Adrenal gland (tissue), 12 donors: ENCODE measurements around the gene GALNT18. TPM values are rescaled to one million over a fixed set of nuclear protein-coding genes. Genes with fewer than 3 reads are reported as not detected.

Experiments used
- DNase-seq, 7 donors: peaks; one replicate each; pipeline ENCODE4 v3.0.0-alpha.2; 2019 to 2020
- H3K27ac ChIP-seq, 5 donors: fragments of 200-600 bp; sonication (generic) in 4 of 5; 1 replicate in 3 of 5; 2 replicates in 2 of 5; pipeline versions ENCODE4 v1.5.1 to v1.8.0; 2016 to 2020; ENCODE audit warnings: mild to moderate bottlenecking in 1 of 5
- H3K27me3 ChIP-seq: fragments of 200-600 bp; 2 replicates; pipeline ENCODE4 v1.8.0; 2021
- H3K36me3 ChIP-seq, 2 donors: fragments of 200-600 bp; replicated peaks in 1 of 2; 1 replicate in 1 of 2; 2 replicates in 1 of 2; pipeline versions ENCODE4 v1.5.1 to v1.8.0; 2018 to 2022
- H3K4me1 ChIP-seq, 2 donors: fragments of 200-600 bp; replicated peaks in 1 of 2; 1 replicate in 1 of 2; 2 replicates in 1 of 2; pipeline versions ENCODE4 v1.5.1 to v1.8.0; 2018 to 2021
- H3K4me3 ChIP-seq, 4 donors: fragments of 200-600 bp; sonication (generic) in 3 of 4; one replicate each; pipeline ENCODE4 v1.5.1; 2016 to 2018
- H3K9me3 ChIP-seq, 3 donors: fragments of 200-600 bp; sonication (generic) in 1 of 3; replicated peaks in 1 of 3; 1 replicate in 2 of 3; 2 replicates in 1 of 3; pipeline versions ENCODE4 v1.5.1 to v1.8.0; 2016 to 2021
- POLR2A ChIP-seq, 2 donors: fragments of 450-650 bp; IDR thresholded peaks; one replicate each; pipeline ENCODE4 v1.6.1; 2017; ENCODE audit warnings: antibody characterized with exemption in 2 of 2, mild to moderate bottlenecking in 2 of 2, moderate library complexity in 1 of 2
- WGBS, 4 donors: extraction: QIAGEN DNeasy Blood & Tissue Kit in 2 of 4; methylation state at CpG; one replicate each; pipeline versions ENCODE4 v1.1.5 to v1.1.7; 2013 to 2017; 5-methylcytosine and 5-hydroxymethylcytosine counted together
- intact Hi-C, 2 donors: fragments of 100-400 bp; cut with DNase I; formaldehyde crosslinking; loops; one replicate each; pipeline versions ENCODE4 v1.14.1 to v1.15.0; 2022 to 2023
- polyA plus RNA-seq, 3 donors: library from polyadenylated mRNA; stranded (reverse); fragments of 200-250 nt in 2 of 3; fragments of 350-450 nt in 1 of 3; fragmentation: Illumina TruSeq in 1 of 3; extraction: RNeasy Lipid Tissue Mini Kit (QIAGEN cat#74804) in 1 of 3; gene quantifications; one replicate each; pipeline ENCODE4 v1.2.3, GENCODE V29; 2013 to 2014
- total RNA-seq, 9 donors: library from RNA; depleted of rRNA in 4 of 9; stranded (reverse); fragments of >200 nt in 4 of 9; fragments of 120-200 nt in 1 of 9; fragmentation: NEBNext Ultra II Directional in 1 of 9; extraction: Animal tissue kit (Norgen Biotek cat#: 25700) in 1 of 9; gene quantifications; one replicate each; pipeline versions ENCODE4 v1.1.0 to v1.2.4, GENCODE V29; 2013 to 2023
- TF ChIP-seq, protein P1 (sequence below), 6 experiments: fragments of 450-650 bp in 4 of 6; fragments of 200-600 bp in 2 of 6; sonication (generic) in 1 of 6; IDR thresholded peaks; 1 replicate in 5 of 6; 2 replicates in 1 of 6; pipeline versions ENCODE4 v1.5.1 to v1.8.0; 2016 to 2021; ENCODE audit warnings: antibody characterized with exemption in 6 of 6, mild to moderate bottlenecking in 2 of 6, moderate library complexity in 1 of 6
- donor health status: healthy with polysubstance abuse.
- donor health status: Bipolar disorder and iron deficiency.
- donor health status: DM: yes; HTN: yes; CAD: no.
- donor health status: DM: no; HTN: no; CAD: no.
- donor health status: DM: no; HTN: no; CAD: no.
- donor health status: DM: yes; HTN: yes; CAD: no.

GALNT18 gene
- total and polyA plus RNA-seq, 12 donors = 1.4 to 15.1 (median 6.4) TPM

- peak in 4 of 7 donors; percentile 15 to 49 (median 32) for DNase-seq
- Histone ChIP-seq H3K27ac (no peak overlapping the region), H3K4me3 (no peak overlapping the region), H3K4me1 (no peaks in the 10 kb centered on the region), H3K9me3 (no peaks in the 10 kb centered on the region), H3K27me3 (no peaks in the 10 kb centered on the region), H3K36me3 (no peaks in the 10 kb centered on the region)
- 59 to 65% (median 63%) methylated on average over 9 to 10 of the region's 10 CpGs for WGBS, 4 donors
- TF ChIP-seq, protein P1, sequence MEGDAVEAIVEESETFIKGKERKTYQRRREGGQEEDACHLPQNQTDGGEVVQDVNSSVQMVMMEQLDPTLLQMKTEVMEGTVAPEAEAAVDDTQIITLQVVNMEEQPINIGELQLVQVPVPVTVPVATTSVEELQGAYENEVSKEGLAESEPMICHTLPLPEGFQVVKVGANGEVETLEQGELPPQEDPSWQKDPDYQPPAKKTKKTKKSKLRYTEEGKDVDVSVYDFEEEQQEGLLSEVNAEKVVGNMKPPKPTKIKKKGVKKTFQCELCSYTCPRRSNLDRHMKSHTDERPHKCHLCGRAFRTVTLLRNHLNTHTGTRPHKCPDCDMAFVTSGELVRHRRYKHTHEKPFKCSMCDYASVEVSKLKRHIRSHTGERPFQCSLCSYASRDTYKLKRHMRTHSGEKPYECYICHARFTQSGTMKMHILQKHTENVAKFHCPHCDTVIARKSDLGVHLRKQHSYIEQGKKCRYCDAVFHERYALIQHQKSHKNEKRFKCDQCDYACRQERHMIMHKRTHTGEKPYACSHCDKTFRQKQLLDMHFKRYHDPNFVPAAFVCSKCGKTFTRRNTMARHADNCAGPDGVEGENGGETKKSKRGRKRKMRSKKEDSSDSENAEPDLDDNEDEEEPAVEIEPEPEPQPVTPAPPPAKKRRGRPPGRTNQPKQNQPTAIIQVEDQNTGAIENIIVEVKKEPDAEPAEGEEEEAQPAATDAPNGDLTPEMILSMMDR (IDR thresholded peaks at IDR 0.05) = no peak
- TF ChIP-seq POLR2A (IDR thresholded peaks at IDR 0.05) = no peak
- intact Hi-C loops = no loop called here
These were observed 185.0 kb downstream of the GALNT18 start for GRCh38 chr11:11436715-11437313.

DNA sequence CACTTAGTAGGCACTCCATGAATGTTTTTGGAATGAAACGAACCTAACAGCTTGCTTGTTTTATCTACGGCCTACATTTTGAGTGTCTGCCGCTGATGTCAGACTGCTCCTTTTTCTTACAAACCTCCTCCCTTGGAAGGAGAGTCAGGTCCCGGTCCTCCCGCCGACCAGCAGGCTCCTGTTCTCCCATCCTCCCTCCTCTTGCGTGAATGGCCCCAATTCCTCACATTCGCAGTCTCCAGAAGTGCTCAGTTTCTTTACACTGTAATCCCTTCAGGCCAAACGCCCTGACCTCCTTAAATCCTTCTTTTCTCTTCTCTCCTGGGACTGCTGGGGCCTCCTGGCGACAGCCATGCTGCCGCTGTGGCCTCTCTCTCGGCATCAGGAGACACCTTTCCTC, 186.2 kb downstream of the GALNT18 start:
- DNase-seq = no peak
- H3K27me3 ChIP-seq = no peaks in the 10 kb centered on the region
- TF ChIP-seq POLR2A (IDR thresholded peaks at IDR 0.05) = no peak
- TF ChIP-seq, protein P1 (IDR thresholded peaks at IDR 0.05) = no peak
- no peaks in the 10 kb centered on the region for H3K9me3 ChIP-seq
- intact Hi-C loops = no loop called here
- 81 to 88% (median 83%) methylated on average over 11 to 12 of the region's 12 CpGs for WGBS, 4 donors
- no peaks in the 10 kb centered on the region for H3K36me3 ChIP-seq
- H3K4me1 ChIP-seq = no peaks in the 10 kb centered on the region
- H3K4me3 ChIP-seq = no peak overlapping the region
- no peak overlapping the region for H3K27ac ChIP-seq

DNA sequence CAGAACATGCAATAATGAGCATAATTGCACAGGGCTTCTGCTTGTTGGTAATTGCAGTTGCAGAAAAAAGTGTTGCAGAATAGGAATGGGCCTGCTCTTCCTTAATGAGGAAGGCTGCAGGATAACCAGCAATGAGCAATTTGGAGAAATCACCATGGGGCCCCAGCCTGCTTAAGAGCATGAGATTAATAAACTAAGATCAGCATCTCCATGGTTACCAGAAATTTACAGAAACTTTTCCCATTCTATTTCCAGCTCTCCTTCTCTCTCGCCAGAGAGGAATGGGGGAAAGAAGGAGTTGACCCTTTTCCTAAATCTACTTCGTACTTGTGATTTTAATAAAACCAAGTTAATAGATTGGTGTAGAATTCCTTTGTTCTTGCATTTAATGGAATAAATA, 187.8 kb downstream of the GALNT18 start:
- Histone ChIP-seq H3K4me3 (no peak overlapping the region), H3K36me3 (no peaks in the 10 kb centered on the region), H3K27me3 (no peaks in the 10 kb centered on the region), H3K4me1 (no peaks in the 10 kb centered on the region), H3K9me3 (no peaks in the 10 kb centered on the region), H3K27ac (no peak overlapping the region)
- intact Hi-C loops = no loop called here
- TF ChIP-seq POLR2A (IDR thresholded peaks at IDR 0.05) = no peak
- TF ChIP-seq, protein P1 (IDR thresholded peaks at IDR 0.05) = no peak
- WGBS, 4 donors = 92 to 96% (median 93%) methylated on average over 2 of the region's 2 CpGs
- no peak for DNase-seq

DNA sequence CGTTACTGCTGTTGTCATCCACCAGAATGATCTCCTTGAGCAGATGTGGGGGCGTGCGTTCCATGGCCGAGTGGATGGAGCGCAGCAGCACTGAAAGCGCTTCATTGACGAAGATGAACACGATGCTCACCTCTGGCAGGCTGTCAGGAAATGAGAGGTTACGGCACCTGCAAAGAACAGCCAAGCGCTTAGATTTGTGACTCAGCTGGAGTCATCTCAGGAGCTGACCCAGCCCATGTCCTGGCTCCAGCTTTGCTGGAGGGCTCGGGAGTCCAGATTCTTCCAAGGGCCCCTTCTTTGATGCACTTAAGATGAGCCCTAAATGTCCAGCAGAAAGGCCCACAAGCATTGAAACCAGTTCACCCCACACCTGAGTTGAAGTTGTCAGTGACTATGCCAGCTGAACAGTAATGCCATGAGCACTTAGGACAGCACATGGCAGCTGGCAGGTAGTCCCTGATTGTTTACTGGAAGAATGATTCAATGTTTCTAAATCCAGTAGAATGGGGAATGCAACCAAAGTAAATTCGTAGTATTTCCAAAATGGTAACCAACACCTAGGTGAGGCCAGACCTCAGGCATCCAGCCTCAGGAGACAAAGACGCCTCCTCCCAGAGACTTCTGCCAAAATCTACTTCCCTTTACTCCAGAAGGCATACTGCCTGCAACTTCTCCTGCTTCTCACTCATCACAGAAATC, 189.0 kb downstream of the GALNT18 start:
- TF ChIP-seq, protein P1 (IDR thresholded peaks at IDR 0.05) = no peak
- TF ChIP-seq POLR2A (IDR thresholded peaks at IDR 0.05) = no peak
- WGBS, 4 donors = 91 to 95% (median 95%) methylated on average over 13 of the region's 13 CpGs
- intact Hi-C loops = no loop called here
- H3K27ac ChIP-seq = no peak overlapping the region
- H3K4me1 ChIP-seq = no peaks in the 10 kb centered on the region
- no peak overlapping the region for H3K4me3 ChIP-seq
- DNase-seq = no peak
- no peaks in the 10 kb centered on the region for H3K36me3 ChIP-seq
- no peaks in the 10 kb centered on the region for H3K27me3 ChIP-seq
- H3K9me3 ChIP-seq = no peaks in the 10 kb centered on the region
